SK-N-SH (cell line): ENCODE data around the gene SLC16A11. TPM values are rescaled to one million over a fixed set of nuclear protein-coding genes. Genes with fewer than 3 reads are reported as not detected.
"Not testable (repeated sequence)": the region's sequence is repeated elsewhere in the genome, so short reads cannot be mapped to it uniquely, and the experiment has no call there.

Experiments used
- CTCF ChIA-PET: fragments of 300-600, 350-600 bp; formaldehyde crosslinking; extraction: SDS; loops from one replicate; lab custom pipeline; 2021; lab: Yijun Ruan, JAX
- POLR2A ChIA-PET: fragments of 350-600 bp; sonication (Branson Sonifier 250); formaldehyde crosslinking; extraction: SDS; loops from one replicate; lab custom pipeline; 2020; ENCODE audit warnings: antibody characterized with exemption, inconsistent platforms; lab: Yijun Ruan, JAX
- DNase-seq: peaks from one replicate; pipeline ENCODE4 v3.0.0; 2012
- H2AFZ ChIP-seq: fragments of 200-600 bp; sonication (generic); 2 replicates; pipeline ENCODE4 v1.8.1; 2016; ENCODE audit warnings: antibody characterized with exemption, mild to moderate bottlenecking, low read depth
- H3F3A ChIP-seq: fragments of 200-600 bp; sonication (generic); replicated peaks from 2 replicates; pipeline ENCODE3; 2016; ENCODE audit warnings: antibody characterized with exemption, mild to moderate bottlenecking; ENCODE audit not compliant: insufficient read depth
- H3K27ac ChIP-seq, 2 experiments: fragments of 200-500 bp in 1 of 2; fragments of 200-600 bp in 1 of 2; sonication (Bioruptor generic) in 1 of 2; sonication (generic), shearing (Covaris generic) in 1 of 2; 2 replicates each; pipeline versions ENCODE4 v1.5.1 to v1.6.1; 2014 to 2016; ENCODE audit warnings: low read depth in 2 of 2, inconsistent platforms in 1 of 2, low read length in 1 of 2, mild to moderate bottlenecking in 1 of 2, mixed read lengths in 1 of 2
- H3K27me3 ChIP-seq: fragments of 200-600 bp; sonication (generic), shearing (Covaris generic); 2 replicates; pipeline ENCODE4 v1.6.1; 2016; ENCODE audit warnings: mixed run types; ENCODE audit not compliant: insufficient read depth
- H3K36me3 ChIP-seq, 2 experiments: fragments of 200-500 bp in 1 of 2; fragments of 200-600 bp in 1 of 2; sonication (Bioruptor generic) in 1 of 2; sonication (generic) in 1 of 2; replicated peaks in 1 of 2; 2 replicates each; pipeline versions ENCODE3 to v1.5.1; 2014 to 2016; ENCODE audit warnings: low read length in 1 of 2, mild to moderate bottlenecking in 1 of 2; ENCODE audit not compliant: insufficient read depth in 2 of 2, control insufficient read depth in 1 of 2
- H3K4me1 ChIP-seq, 2 experiments: fragments of 200-500 bp in 1 of 2; fragments of 200-600 bp in 1 of 2; sonication (Bioruptor generic) in 1 of 2; sonication (generic), shearing (Covaris generic) in 1 of 2; 2 replicates each; pipeline versions ENCODE4 v1.5.1 to v1.6.1; 2014 to 2016; ENCODE audit warnings: low read depth in 1 of 2, low read length in 1 of 2, mixed run types in 1 of 2; ENCODE audit not compliant: insufficient read depth in 2 of 2, control insufficient read depth in 1 of 2
- H3K4me2 ChIP-seq: fragments of 200-600 bp; sonication (generic), shearing (Covaris generic); 2 replicates; pipeline ENCODE4 v1.6.1; 2017; ENCODE audit warnings: mixed run types
- H3K4me3 ChIP-seq, 2 experiments: fragments of 200-500 bp in 1 of 2; fragments of 200-600 bp in 1 of 2; sonication (Bioruptor generic) in 1 of 2; sonication (generic), shearing (Covaris generic) in 1 of 2; 2 replicates each; pipeline versions ENCODE4 v1.5.1 to v1.8.1; 2014 to 2016; ENCODE audit warnings: low read depth in 2 of 2, inconsistent platforms in 1 of 2, low read length in 1 of 2, mild to moderate bottlenecking in 1 of 2, mixed read lengths in 1 of 2, moderate library complexity in 1 of 2
- H3K79me2 ChIP-seq: fragments of 200-600 bp; sonication (generic); 2 replicates; pipeline ENCODE4 v1.8.1; 2017; ENCODE audit warnings: mild to moderate bottlenecking; ENCODE audit not compliant: insufficient read depth
- H3K9ac ChIP-seq: fragments of 200-600 bp; sonication (generic); 2 replicates; pipeline ENCODE4 v1.6.1; 2017; ENCODE audit warnings: mixed run types
- H3K9me2 ChIP-seq: fragments of 200-600 bp; sonication (generic); 2 replicates; pipeline ENCODE4 v1.6.1; 2017; ENCODE audit warnings: mixed run types
- H3K9me3 ChIP-seq: fragments of 200-600 bp; sonication (generic); 2 replicates; pipeline ENCODE4 v1.6.1; 2017; ENCODE audit warnings: mixed run types, mild to moderate bottlenecking, moderate library complexity
- H4K20me1 ChIP-seq: fragments of 200-600 bp; sonication (generic); 2 replicates; pipeline ENCODE4 v1.6.1; 2017; ENCODE audit warnings: mild to moderate bottlenecking, mixed run types; ENCODE audit not compliant: insufficient read depth
- ELF1 ChIP-seq: IDR thresholded peaks from 2 replicates; pipeline ENCODE4 v1.4.0; 2012
- EZH2phosphoT487 ChIP-seq: fragments of 200-600 bp; sonication (generic); IDR thresholded peaks from 2 replicates; pipeline ENCODE4 v1.6.1; 2017; ENCODE audit warnings: low read depth, mixed run types, mild to moderate bottlenecking, antibody characterized with exemption, moderate library complexity, borderline replicate concordance
- FOSL2 ChIP-seq: IDR thresholded peaks from 2 replicates; pipeline ENCODE4 v1.4.0; 2012; ENCODE audit warnings: low read depth, mild to moderate bottlenecking, moderate library complexity, borderline replicate concordance
- FOXM1 ChIP-seq: IDR thresholded peaks from 2 replicates; pipeline ENCODE4 v1.4.0; 2012; ENCODE audit warnings: low read depth, mild to moderate bottlenecking
- GABPA ChIP-seq: IDR thresholded peaks from 2 replicates; pipeline ENCODE4 v1.4.0; 2012; ENCODE audit warnings: low read depth, mild to moderate bottlenecking
- GATA2 ChIP-seq: sonication (generic); formaldehyde crosslinking; IDR thresholded peaks from 2 replicates; pipeline ENCODE4 v1.5.0; 2020; ENCODE audit warnings: mild to moderate bottlenecking, missing genetic modification reagents
- JUND ChIP-seq: IDR thresholded peaks from 2 replicates; pipeline ENCODE4 v1.4.0; 2012
- MEF2A ChIP-seq: IDR thresholded peaks from 2 replicates; pipeline ENCODE4 v1.4.0; 2012; ENCODE audit warnings: low read depth, borderline replicate concordance
- NRF1 ChIP-seq: IDR thresholded peaks from 2 replicates; pipeline ENCODE4 v1.6.1; 2012; ENCODE audit warnings: low read depth, mild to moderate bottlenecking, low read length
- POLR2AphosphoS5 ChIP-seq: IDR thresholded peaks from 2 replicates; pipeline ENCODE4 v1.6.1; 2012; ENCODE audit warnings: low read depth, low read length
- RAD21 ChIP-seq: IDR thresholded peaks from 2 replicates; pipeline ENCODE4 v1.6.1; 2012; ENCODE audit warnings: mild to moderate bottlenecking, low read length
- RCOR1 ChIP-seq: fragments of 150-350 bp; IDR thresholded peaks from 2 replicates; pipeline ENCODE4 v1.6.1; 2017; ENCODE audit warnings: antibody characterized with exemption, low read length
- RXRA ChIP-seq: IDR thresholded peaks from 2 replicates; pipeline ENCODE4 v1.4.0; 2012; ENCODE audit warnings: low read depth, mild to moderate bottlenecking, borderline replicate concordance
- SMC3 ChIP-seq: IDR thresholded peaks from 2 replicates; pipeline ENCODE4 v1.6.1; 2012; ENCODE audit warnings: low read depth, low read length, improper control_type of control experiment
- TEAD4 ChIP-seq: IDR thresholded peaks from 2 replicates; pipeline ENCODE4 v1.4.0; 2012; ENCODE audit warnings: mild to moderate bottlenecking, borderline replicate concordance; ENCODE audit not compliant: insufficient read depth
- YY1 ChIP-seq: IDR thresholded peaks from 2 replicates; pipeline ENCODE4 v1.4.0; 2012; ENCODE audit warnings: low read depth, mild to moderate bottlenecking
- WGBS: methylation state at CpG from one replicate; pipeline ENCODE4 v1.1.6; 2017; ENCODE audit warnings: low lambda C conversion rate; 5-methylcytosine and 5-hydroxymethylcytosine counted together
- polyA plus RNA-seq, 3 experiments: library from polyadenylated mRNA; depleted of rRNA; stranded (reverse); fragments of >200 nt; gene quantifications; 2 replicates each; pipeline ENCODE4 v1.2.3, GENCODE V29; 2012
- TF ChIP-seq, protein P1 (sequence below): fragments of 150-350 bp; IDR thresholded peaks from 2 replicates; pipeline ENCODE4 v1.6.1; 2016; ENCODE audit warnings: mild to moderate bottlenecking, low read depth, low read length
- TF ChIP-seq, protein P2 (sequence below): IDR thresholded peaks from 2 replicates; pipeline ENCODE4 v1.6.1; 2012; ENCODE audit warnings: mild to moderate bottlenecking, low read depth, low read length, moderate library complexity
- TF ChIP-seq, protein P3 (sequence below): IDR thresholded peaks from 2 replicates; pipeline ENCODE4 v1.4.0; 2012; ENCODE audit warnings: low read depth, borderline replicate concordance
- TF ChIP-seq, protein P4 (sequence below): IDR thresholded peaks from 2 replicates; pipeline ENCODE4 v1.4.0; 2012; ENCODE audit warnings: low read depth
- TF ChIP-seq, protein P5 (sequence below): IDR thresholded peaks from 2 replicates; pipeline ENCODE4; 2012

Gene SLC16A11
- polyA plus RNA-seq, 1 of the 3 experiments (the other 2 are of a cell fraction), result 0.12 TPM

DNA sequence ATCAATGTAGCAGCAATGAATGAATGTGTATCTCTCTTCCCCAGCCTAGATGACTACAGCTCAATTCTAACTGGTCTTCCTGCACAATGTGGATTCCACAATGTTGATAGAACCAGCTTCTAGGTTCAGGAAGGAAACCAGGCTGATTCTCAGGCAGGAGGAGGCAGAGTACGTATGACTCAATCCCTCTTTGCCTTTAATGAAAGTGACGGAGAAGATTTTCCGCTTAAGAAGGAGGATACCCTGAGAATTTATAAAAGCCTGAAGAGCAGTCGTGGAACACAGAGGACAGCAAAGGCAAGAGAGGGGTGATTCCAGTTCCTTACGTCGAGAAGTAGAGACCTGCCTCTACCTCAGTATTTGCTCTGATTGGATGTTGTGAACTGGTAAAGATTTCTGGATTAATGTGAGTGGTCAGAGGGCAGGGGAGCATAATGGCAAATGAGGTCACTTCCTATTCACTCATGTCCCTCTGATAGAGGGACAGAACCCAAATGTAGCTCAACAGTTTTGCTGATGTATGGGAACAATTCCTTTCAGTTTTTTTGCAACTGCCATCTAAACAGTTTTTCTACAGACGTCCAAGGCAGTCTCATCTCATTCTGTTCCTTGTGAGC is 15.0 kb upstream of the SLC16A11 start (continued):
- TF ChIP-seq, protein P1, sequence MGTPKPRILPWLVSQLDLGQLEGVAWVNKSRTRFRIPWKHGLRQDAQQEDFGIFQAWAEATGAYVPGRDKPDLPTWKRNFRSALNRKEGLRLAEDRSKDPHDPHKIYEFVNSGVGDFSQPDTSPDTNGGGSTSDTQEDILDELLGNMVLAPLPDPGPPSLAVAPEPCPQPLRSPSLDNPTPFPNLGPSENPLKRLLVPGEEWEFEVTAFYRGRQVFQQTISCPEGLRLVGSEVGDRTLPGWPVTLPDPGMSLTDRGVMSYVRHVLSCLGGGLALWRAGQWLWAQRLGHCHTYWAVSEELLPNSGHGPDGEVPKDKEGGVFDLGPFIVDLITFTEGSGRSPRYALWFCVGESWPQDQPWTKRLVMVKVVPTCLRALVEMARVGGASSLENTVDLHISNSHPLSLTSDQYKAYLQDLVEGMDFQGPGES, result no peak

DNA sequence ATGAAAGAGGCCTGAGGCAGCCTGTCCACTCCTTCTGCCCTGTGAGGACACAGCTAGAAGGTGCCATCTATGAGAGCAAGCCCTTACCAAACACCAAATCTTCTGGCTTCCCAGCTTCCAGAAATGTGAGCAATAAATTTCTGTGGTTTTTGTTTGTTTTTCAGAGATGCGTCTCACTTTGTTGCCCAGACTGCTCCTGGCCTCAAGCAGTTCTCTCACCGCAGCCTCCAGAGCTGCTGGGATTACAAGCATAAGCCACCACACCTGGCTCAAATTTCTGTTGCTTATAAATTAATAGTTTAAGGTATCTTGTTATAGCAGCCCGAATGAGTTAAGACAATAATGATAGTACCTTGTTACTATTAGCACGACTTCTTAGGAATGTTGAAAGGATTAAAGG is 12.5 kb upstream of the SLC16A11 start:
- H3K4me2 ChIP-seq, result no peak overlapping the region
- H3F3A ChIP-seq, result peaks cover 4% of the 10 kb centered on the region
- no peak overlapping the region for H3K27ac ChIP-seq
- TF ChIP-seq, protein P2, sequence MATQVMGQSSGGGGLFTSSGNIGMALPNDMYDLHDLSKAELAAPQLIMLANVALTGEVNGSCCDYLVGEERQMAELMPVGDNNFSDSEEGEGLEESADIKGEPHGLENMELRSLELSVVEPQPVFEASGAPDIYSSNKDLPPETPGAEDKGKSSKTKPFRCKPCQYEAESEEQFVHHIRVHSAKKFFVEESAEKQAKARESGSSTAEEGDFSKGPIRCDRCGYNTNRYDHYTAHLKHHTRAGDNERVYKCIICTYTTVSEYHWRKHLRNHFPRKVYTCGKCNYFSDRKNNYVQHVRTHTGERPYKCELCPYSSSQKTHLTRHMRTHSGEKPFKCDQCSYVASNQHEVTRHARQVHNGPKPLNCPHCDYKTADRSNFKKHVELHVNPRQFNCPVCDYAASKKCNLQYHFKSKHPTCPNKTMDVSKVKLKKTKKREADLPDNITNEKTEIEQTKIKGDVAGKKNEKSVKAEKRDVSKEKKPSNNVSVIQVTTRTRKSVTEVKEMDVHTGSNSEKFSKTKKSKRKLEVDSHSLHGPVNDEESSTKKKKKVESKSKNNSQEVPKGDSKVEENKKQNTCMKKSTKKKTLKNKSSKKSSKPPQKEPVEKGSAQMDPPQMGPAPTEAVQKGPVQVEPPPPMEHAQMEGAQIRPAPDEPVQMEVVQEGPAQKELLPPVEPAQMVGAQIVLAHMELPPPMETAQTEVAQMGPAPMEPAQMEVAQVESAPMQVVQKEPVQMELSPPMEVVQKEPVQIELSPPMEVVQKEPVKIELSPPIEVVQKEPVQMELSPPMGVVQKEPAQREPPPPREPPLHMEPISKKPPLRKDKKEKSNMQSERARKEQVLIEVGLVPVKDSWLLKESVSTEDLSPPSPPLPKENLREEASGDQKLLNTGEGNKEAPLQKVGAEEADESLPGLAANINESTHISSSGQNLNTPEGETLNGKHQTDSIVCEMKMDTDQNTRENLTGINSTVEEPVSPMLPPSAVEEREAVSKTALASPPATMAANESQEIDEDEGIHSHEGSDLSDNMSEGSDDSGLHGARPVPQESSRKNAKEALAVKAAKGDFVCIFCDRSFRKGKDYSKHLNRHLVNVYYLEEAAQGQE, result no peak
- TF ChIP-seq SMC3 (no peak), POLR2AphosphoS5 (no peak), FOXM1 (no peak), TEAD4 (no peak), JUND (no peak), MEF2A (no peak), NRF1 (no peak), FOSL2 (no peak), EZH2phosphoT487 (no peak), YY1 (no peak), GABPA (no peak), ELF1 (no peak), GATA2 (CRISPR knock-in tag) (no peak), RAD21 (no peak), RCOR1 (no peak), RXRA (no peak)
- TF ChIP-seq, protein P3, sequence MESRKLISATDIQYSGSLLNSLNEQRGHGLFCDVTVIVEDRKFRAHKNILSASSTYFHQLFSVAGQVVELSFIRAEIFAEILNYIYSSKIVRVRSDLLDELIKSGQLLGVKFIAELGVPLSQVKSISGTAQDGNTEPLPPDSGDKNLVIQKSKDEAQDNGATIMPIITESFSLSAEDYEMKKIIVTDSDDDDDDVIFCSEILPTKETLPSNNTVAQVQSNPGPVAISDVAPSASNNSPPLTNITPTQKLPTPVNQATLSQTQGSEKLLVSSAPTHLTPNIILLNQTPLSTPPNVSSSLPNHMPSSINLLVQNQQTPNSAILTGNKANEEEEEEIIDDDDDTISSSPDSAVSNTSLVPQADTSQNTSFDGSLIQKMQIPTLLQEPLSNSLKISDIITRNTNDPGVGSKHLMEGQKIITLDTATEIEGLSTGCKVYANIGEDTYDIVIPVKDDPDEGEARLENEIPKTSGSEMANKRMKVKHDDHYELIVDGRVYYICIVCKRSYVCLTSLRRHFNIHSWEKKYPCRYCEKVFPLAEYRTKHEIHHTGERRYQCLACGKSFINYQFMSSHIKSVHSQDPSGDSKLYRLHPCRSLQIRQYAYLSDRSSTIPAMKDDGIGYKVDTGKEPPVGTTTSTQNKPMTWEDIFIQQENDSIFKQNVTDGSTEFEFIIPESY, result no peak
- TF ChIP-seq, protein P4, sequence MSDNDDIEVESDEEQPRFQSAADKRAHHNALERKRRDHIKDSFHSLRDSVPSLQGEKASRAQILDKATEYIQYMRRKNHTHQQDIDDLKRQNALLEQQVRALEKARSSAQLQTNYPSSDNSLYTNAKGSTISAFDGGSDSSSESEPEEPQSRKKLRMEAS, result no peak
- TF ChIP-seq, protein P5, sequence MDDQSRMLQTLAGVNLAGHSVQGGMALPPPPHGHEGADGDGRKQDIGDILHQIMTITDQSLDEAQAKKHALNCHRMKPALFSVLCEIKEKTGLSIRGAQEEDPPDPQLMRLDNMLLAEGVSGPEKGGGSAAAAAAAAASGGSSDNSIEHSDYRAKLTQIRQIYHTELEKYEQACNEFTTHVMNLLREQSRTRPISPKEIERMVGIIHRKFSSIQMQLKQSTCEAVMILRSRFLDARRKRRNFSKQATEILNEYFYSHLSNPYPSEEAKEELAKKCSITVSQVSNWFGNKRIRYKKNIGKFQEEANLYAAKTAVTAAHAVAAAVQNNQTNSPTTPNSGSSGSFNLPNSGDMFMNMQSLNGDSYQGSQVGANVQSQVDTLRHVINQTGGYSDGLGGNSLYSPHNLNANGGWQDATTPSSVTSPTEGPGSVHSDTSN, result no peak
- no peaks in the 10 kb centered on the region for H4K20me1 ChIP-seq
- no peaks in the 10 kb centered on the region for H3K36me3 ChIP-seq
- no peak overlapping the region for H2AFZ ChIP-seq
- H3K9me2 ChIP-seq, result no peaks in the 10 kb centered on the region
- 33% methylated on average over 4 of the region's 4 CpGs for WGBS
- no peak overlapping the region for H3K9ac ChIP-seq
- ChIA-PET POLR2A (no interaction called here), CTCF (interaction anchor here (20.1 kb wide), 1 partner anchor 84 kb away, joined by 502 read pairs; no protein-coding TSS in a partner anchor)
- peaks cover 37% of the 10 kb centered on the region for H3K27me3 ChIP-seq
- H3K9me3 ChIP-seq, result no peaks in the 10 kb centered on the region
- DNase-seq, result no peak
- H3K4me1 ChIP-seq, result no peaks in the 10 kb centered on the region
- no peak overlapping the region for H3K4me3 ChIP-seq
- no peaks in the 10 kb centered on the region for H3K79me2 ChIP-seq

DNA sequence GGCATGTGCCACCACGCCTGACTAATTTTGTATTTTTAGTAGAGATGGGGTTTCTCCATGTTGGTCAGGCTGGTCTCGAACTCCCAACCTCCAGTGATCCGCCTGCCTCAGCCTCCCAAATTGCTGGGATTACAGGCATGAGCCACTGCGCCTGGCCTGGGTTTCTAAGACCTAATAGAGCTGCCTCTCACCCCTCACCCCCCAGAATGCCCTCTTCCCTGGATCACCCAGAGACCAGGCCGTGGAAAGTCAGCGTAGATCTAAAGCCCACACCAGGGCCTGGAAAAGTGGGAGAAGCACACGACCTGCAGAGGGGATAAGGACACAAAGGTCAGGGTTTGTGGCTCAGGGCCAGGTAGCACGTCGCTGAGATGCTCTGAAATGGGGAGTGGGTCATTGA is 6.7 kb upstream of the SLC16A11 start:
- POLR2A ChIA-PET, result interaction anchor here (0.8 kb wide), 1 partner anchor 86 kb away, joined by 3 read pairs; no protein-coding TSS in a partner anchor
- H3K9me3 ChIP-seq, H3K27ac ChIP-seq, H3K4me1 ChIP-seq, H3K4me2 ChIP-seq, H3K79me2 ChIP-seq, H3K36me3 ChIP-seq, H3F3A ChIP-seq, H3K9me2 ChIP-seq, H4K20me1 ChIP-seq, H3K4me3 ChIP-seq, DNase-seq, H3K9ac ChIP-seq, H2AFZ ChIP-seq: not testable (repeated sequence)
- 49% methylated on average over 7 of the region's 9 CpGs for WGBS
- H3K27me3 ChIP-seq, result peaks cover 25% of the 10 kb centered on the region
- CTCF ChIA-PET, result interaction anchor here (0.7 to 20.1 kb wide), 8 partner anchors 8 to 246 kb away, joined by 3 to 502 read pairs (median 5); partner anchors contain the start of gene ASGR1
